Smooth muscle cell (in vitro differentiated cells): ENCODE data around the gene LDHAL6A. TPM values are rescaled to one million over a fixed set of nuclear protein-coding genes. Genes with fewer than 3 reads are reported as not detected.

ENCODE experiments used
- DNase-seq: peaks from one replicate; lab custom pipeline; 2025; ENCODE audit not compliant: unreplicated experiment; lab: John Stamatoyannopoulos, UW
- H2AFZ ChIP-seq: fragments of 200-600 bp; sonication (generic); 2 replicates; pipeline ENCODE4 v1.6.0; 2016; ENCODE audit warnings: antibody characterized with exemption, low read depth, mild to moderate bottlenecking
- H3F3A ChIP-seq: fragments of 200-600 bp; sonication (generic); 2 replicates; pipeline ENCODE4 v1.6.0; 2017; ENCODE audit warnings: antibody characterized with exemption, low read depth
- H3K27ac ChIP-seq: fragments of 200-600 bp; sonication (generic); 2 replicates; pipeline ENCODE4 v1.5.1; 2016; ENCODE audit warnings: low read depth, mild to moderate bottlenecking
- H3K27me3 ChIP-seq: fragments of 200-600 bp; sonication (generic); 2 replicates; pipeline ENCODE4 v1.6.1; 2016; ENCODE audit warnings: low read depth, mild to moderate bottlenecking
- H3K36me3 ChIP-seq: fragments of 200-600 bp; sonication (generic); 2 replicates; pipeline ENCODE4 v1.5.1; 2016; ENCODE audit warnings: low read depth
- H3K4me1 ChIP-seq: fragments of 200-600 bp; sonication (generic); 2 replicates; pipeline ENCODE4 v1.5.1; 2016; ENCODE audit warnings: low read depth
- H3K4me2 ChIP-seq: fragments of 200-600 bp; sonication (generic); 2 replicates; pipeline ENCODE4 v1.6.0; 2016; ENCODE audit warnings: mild to moderate bottlenecking
- H3K4me3 ChIP-seq: fragments of 200-600 bp; sonication (generic); 2 replicates; pipeline ENCODE4 v1.5.1; 2016; ENCODE audit warnings: mild to moderate bottlenecking
- H3K79me2 ChIP-seq: fragments of 200-600 bp; sonication (generic); 2 replicates; pipeline ENCODE4 v1.6.0; 2016; ENCODE audit warnings: low read depth, mild to moderate bottlenecking
- H3K9ac ChIP-seq: fragments of 200-600 bp; sonication (generic); 2 replicates; pipeline ENCODE4 v1.6.0; 2016; ENCODE audit warnings: low read depth
- H3K9me3 ChIP-seq: fragments of 200-600 bp; sonication (generic); replicated peaks from 2 replicates; pipeline ENCODE4 v1.5.1; 2016; ENCODE audit warnings: low read depth
- H4K20me1 ChIP-seq: fragments of 200-600 bp; sonication (generic); 2 replicates; pipeline ENCODE4 v1.6.0; 2016; ENCODE audit warnings: low read depth
- CTCF ChIP-seq: fragments of 200-600 bp; sonication (generic); IDR thresholded peaks from 2 replicates; pipeline ENCODE4 v1.5.1; 2017; ENCODE audit warnings: borderline replicate concordance, mild to moderate bottlenecking, antibody characterized with exemption; ENCODE audit not compliant: insufficient read depth, poor library complexity, severe bottlenecking
- WGBS: methylation state at CpG from one replicate; pipeline ENCODE4 v1.1.7; 2016; ENCODE audit warnings: low lambda C conversion rate; 5-methylcytosine and 5-hydroxymethylcytosine counted together
- polyA plus RNA-seq: library from polyadenylated mRNA; unstranded; fragments of >200 nt; fragmentation: Nextera tagmentation; extraction: Ambion mirVana; gene quantifications from 2 replicates; pipeline ENCODE4 v1.2.1, GENCODE V29; 2016
- total RNA-seq: library from RNA; depleted of rRNA; stranded (reverse); fragments of >200 nt; gene quantifications from 2 replicates; pipeline ENCODE4 v1.2.3, GENCODE V29; 2014

The LDHAL6A gene
- total and polyA plus RNA-seq, 2 experiments from 2014 or later: 0.06 TPM; not detected in 1

DNA sequence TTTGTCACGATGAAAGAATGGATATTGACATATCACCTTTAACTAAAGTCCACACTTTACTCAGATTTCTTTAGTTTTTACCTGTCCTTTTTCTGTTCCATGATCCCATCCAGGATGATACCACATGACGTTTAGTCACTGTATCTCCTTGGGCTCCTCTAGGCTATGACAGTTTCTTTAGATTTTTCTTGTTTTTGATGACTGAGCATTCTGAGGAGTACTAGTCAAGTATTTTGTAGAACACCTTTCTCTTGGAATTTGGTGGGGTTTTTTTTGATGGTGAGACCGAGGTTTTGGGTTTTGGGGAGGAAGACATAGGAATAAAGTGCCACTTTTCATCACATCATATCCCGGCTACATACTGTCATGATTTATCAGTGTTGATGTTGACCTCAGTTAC lies 4.0 kb downstream of the LDHAL6A start:
- no peaks in the 10 kb centered on the region for H3K4me1 ChIP-seq
- TF ChIP-seq CTCF: no peak
- H3K4me2 ChIP-seq: no peak overlapping the region
- H2AFZ ChIP-seq: no peak overlapping the region
- no peak overlapping the region for H3K27ac ChIP-seq
- no peaks in the 10 kb centered on the region for H3F3A ChIP-seq
- H3K27me3 ChIP-seq: no peaks in the 10 kb centered on the region
- no peaks in the 10 kb centered on the region for H3K79me2 ChIP-seq
- WGBS: 91% methylated on average over 4 of the region's 4 CpGs
- H4K20me1 ChIP-seq: no peaks in the 10 kb centered on the region
- H3K9ac ChIP-seq: no peak overlapping the region
- no peak overlapping the region for H3K4me3 ChIP-seq
- DNase-seq: no peak
- no peaks in the 10 kb centered on the region for H3K9me3 ChIP-seq
- no peaks in the 10 kb centered on the region for H3K36me3 ChIP-seq

GRCh38 chr11:18461909-18462308 lies 6.3 kb downstream of the LDHAL6A start:
- Histone ChIP-seq H3K27ac (no peak overlapping the region), H3K36me3 (no peaks in the 10 kb centered on the region), H3K4me2 (no peak overlapping the region), H3K27me3 (no peaks in the 10 kb centered on the region), H3K4me3 (no peak overlapping the region), H3F3A (no peaks in the 10 kb centered on the region), H4K20me1 (no peaks in the 10 kb centered on the region), H3K9me3 (no peaks in the 10 kb centered on the region), H3K9ac (no peak overlapping the region), H2AFZ (no peak overlapping the region), H3K79me2 (no peaks in the 10 kb centered on the region), H3K4me1 (no peaks in the 10 kb centered on the region)
- WGBS: 97% methylated on average over 6 of the region's 6 CpGs
- no peak for DNase-seq
- no peak for TF ChIP-seq CTCF

DNA sequence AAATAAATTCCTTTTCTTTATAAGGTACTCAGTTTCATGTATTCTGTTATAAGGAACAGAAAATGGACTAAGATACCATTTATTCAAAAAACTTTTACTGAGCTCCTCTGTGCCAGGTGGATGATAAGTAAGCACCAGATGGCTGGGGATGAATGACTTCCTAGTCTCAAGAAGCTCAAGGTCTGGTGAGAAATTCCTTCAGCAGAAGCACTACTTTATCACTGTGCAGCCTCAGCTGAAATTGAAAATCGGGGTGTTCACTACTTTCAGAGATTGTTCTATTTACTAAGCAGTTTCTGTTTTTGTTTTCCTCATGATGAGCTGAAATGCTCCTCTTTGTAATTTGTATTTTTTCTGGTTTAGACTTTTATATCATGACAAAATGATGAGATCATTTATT lies 7.8 kb downstream of the LDHAL6A start:
- Histone ChIP-seq H2AFZ (no peak overlapping the region), H3K4me3 (no peak overlapping the region), H3K4me2 (no peak overlapping the region), H4K20me1 (no peaks in the 10 kb centered on the region), H3K79me2 (no peaks in the 10 kb centered on the region), H3K4me1 (no peaks in the 10 kb centered on the region), H3K27ac (no peak overlapping the region), H3K9me3 (no peaks in the 10 kb centered on the region), H3K9ac (no peak overlapping the region), H3K27me3 (no peaks in the 10 kb centered on the region), H3K36me3 (no peaks in the 10 kb centered on the region), H3F3A (no peaks in the 10 kb centered on the region)
- TF ChIP-seq CTCF: no peak
- DNase-seq: no peak
- WGBS: 77% methylated on average over 1 of the region's 1 CpG

GRCh38 chr11:18466402-18466801 lies 10.7 kb downstream of the LDHAL6A start:
- Histone ChIP-seq H3K9ac (no peak overlapping the region), H3F3A (no peaks in the 10 kb centered on the region), H3K79me2 (no peaks in the 10 kb centered on the region), H3K27me3 (no peaks in the 10 kb centered on the region), H3K36me3 (no peaks in the 10 kb centered on the region), H3K27ac (no peak overlapping the region), H3K4me2 (no peak overlapping the region), H4K20me1 (no peaks in the 10 kb centered on the region), H3K9me3 (no peaks in the 10 kb centered on the region), H3K4me1 (no peaks in the 10 kb centered on the region), H3K4me3 (no peak overlapping the region), H2AFZ (no peak overlapping the region)
- DNase-seq: no peak
- TF ChIP-seq CTCF: no peak
- 100% methylated on average over 2 of the region's 2 CpGs for WGBS
